GM18868 (cell line): ENCODE measurements around the gene AGRN.
"Not testable (repeated sequence)": the region's sequence is repeated elsewhere in the genome, so short reads cannot be mapped to it uniquely, and the experiment has no call there.

Experiments
- ATAC-seq: cut with Tn5 transposase; IDR thresholded peaks from one replicate; pipeline ENCODE4 v1.9.1; 2021; ENCODE audit warnings: mild to moderate bottlenecking, moderate library complexity; ENCODE audit not compliant: unreplicated experiment

AGRN gene

GRCh38 chr1:981491-981954 lies 38.4 kb upstream of the AGRN start:
- ATAC-seq = no peak

DNA sequence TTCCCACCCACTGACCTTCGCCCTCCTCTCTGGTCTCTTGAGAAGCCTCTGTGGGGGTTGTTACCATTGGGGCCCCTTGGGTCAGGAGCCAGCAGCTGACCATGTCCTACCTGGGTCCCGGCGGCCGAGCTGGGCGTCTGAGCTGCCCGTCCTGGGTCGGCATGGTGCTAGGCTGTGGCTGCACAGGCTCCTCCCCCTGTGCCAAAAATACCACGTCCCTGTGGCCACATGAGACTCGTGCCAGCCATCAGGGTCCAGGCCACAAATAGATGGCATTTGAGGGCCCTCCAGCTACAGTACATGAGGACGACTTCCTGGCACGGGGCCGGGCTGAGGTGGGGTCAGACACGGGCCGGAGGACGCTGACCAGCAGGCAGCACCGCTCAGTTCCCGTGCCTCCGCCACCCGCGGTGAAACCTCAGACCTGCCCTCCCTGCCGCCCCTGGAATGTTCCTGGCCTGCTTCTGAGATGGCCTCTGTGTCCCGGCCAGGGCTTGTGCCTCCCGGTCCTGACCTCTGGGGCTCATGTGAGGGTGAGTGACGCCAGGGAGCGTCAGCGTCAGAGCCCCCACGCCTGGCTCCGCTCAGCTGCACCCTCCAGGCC lies 37.9 kb upstream of the AGRN start, which contains the start of gene PERM1:
TSS of gene PERM1 (minus strand) at position 139 of the 604 bp plus-strand sequence. CDS start 1,064 bp downstream, outside the sequence.
- ATAC-seq = no peak

GRCh38 chr1:982765-983436 lies 37.0 kb upstream of the AGRN start:
- no peak for ATAC-seq

- no peak for ATAC-seq
Measured at GRCh38 chr1:983798-984475, 36.0 kb upstream of the AGRN start.

GRCh38 chr1:984476-984814 lies 35.5 kb upstream of the AGRN start:
- ATAC-seq = no peak

- ATAC-seq = no peak
Measured at GRCh38 chr1:985126-985525, 34.8 kb upstream of the AGRN start.

- ATAC-seq = not testable (repeated sequence)
Measured at GRCh38 chr1:988061-988460, 31.9 kb upstream of the AGRN start.

- not testable (repeated sequence) for ATAC-seq
Measured at GRCh38 chr1:991275-991674, 28.6 kb upstream of the AGRN start.

DNA sequence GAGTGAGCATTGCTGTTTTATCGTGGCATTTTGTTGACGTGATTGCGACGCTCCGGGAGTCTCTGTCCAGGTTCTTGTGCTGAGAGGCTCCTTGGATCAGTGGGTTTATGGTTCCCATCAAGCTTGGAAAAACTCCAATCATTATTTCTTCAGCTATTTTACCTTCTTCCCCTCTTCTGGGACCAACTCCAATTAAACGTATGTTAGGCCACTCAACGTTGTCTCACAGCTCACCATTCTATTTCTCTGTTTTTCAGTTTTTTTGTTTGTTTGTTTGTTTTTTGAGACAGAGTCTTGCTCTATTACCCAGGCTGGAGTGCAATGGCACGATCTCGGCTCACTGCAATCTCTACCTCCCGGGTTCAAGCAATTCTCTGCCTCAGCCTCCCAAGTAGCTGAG lies 28.0 kb upstream of the AGRN start:
- no peak for ATAC-seq

GRCh38 chr1:992362-992761 lies 27.6 kb upstream of the AGRN start:
- ATAC-seq = no peak

DNA sequence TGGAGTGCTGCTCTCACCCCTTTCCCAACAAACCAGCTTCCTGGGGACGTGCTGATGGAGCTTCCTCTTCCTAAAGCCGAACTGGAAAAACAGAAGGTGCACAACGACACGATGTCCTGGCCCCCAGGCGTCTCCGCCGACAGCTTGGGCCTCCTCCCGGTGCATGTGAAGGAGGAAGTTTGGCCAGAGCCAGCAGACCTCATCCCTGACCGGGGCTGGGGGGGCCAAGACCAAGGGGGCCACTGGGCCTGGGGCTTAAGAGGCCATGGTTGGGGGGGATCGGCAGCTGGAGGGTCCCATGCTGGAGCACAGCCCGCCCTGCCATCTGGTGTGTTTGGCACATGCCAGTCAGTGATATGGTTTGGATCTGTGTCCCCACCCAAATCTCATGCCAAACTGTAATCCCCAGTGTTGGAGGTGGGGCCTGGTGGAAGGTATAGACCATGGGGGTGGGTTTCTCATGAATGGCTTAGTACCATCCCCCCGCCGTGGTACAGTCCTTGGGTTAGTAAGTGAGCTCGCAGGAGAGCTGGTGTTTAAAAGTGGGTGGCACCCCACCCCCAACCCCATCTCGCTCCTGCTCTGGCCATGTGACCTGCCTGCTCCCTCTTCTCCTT lies 26.4 kb upstream of the AGRN start:
- no peak for ATAC-seq

GRCh38 chr1:994546-994945 lies 25.4 kb upstream of the AGRN start:
- not testable (repeated sequence) for ATAC-seq

- no peak for ATAC-seq
Measured at GRCh38 chr1:995665-996633, 24.0 kb upstream of the AGRN start.

GRCh38 chr1:996851-997712 lies 22.8 kb upstream of the AGRN start:
- ATAC-seq = no peak

DNA sequence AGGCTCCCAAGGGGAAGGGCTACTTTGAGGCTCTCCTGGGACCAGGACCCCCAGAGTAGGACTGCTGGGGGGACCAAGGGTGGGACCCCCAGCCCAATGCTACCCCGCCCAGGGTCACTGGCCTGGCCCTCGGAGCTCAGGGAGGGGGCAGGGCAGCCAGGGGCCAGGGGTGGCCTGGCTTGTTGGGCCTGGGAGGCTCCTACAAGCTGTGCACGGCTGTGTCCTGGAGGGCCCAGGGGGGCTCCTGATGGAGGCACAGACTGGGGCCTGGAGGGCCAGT lies 22.3 kb upstream of the AGRN start:
- ATAC-seq = no peak

DNA sequence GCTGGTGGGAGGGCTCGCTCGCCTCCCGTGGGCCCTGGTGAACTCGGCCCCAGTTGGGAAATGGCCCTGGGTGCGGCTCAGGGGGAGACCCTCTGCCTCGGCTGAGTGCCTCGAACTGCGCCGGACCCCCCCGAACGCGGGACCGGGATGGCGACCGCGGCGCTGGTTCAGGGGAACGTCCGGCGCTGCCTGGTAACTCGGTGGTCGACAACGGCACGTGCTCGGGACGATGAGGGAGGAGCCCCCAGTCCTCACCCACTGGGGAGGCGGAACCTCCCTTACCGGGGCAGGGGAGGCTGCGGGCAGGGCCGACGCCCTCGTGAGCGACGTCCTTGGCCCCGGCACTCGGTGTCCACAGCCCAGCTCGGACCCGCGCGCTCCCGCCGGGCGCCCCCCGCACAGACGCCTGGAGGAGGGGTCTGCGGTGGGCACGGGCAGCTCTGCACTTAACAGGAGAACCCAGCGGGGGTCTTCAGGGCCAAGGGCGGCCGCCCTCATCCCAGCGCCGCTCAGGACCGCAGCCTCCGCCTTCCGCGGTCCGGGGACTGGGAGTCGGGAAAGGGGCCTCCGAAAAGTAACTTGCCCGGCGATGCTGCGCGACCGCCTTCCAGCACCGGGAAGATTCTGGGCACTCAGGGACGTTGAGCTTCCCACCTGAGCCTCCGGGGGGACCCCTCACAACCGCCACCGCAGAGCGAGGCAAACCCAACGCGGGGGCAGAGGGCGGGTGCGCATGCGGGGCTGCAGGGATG lies 21.8 kb upstream of the AGRN start:
- no peak for ATAC-seq

DNA sequence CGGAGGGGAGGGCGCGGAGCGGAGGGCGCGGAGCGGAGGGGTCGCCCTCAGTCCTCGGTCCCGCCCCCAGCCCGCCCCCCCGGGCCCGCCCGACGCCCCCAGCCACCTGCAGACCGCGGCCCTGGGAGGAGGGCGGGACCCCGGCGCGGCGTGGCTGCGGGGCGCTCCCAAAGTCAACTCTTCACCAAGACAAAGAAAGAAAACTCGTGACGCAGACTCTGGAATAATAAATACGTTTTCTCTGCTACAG lies 21.2 kb upstream of the AGRN start:
- no peak for ATAC-seq

- ATAC-seq = no peak
Measured at GRCh38 chr1:998995-999724, 20.8 kb upstream of the AGRN start.
